ENCODE results near the gene TNKS2.
"Not testable (repeated sequence)": the region's sequence is repeated elsewhere in the genome, so short reads cannot be mapped to it uniquely, and the experiment has no call there.

The TNKS2 gene

GRCh38 chr10:91865562-91866081, 67.4 kb downstream of the TNKS2 start:
- DNase-seq (ENCODE audit: low read depth in 4 of 4, low spot score in 1 of 4) = no peak

- DNase-seq (ENCODE audit: low read depth in 4 of 4, low spot score in 1 of 4) = no peak
Measured at GRCh38 chr10:91875156-91875555, 76.9 kb downstream of the TNKS2 start.

- no peak for DNase-seq (ENCODE audit: low read depth in 4 of 4, low spot score in 1 of 4)
Measured at GRCh38 chr10:91875779-91876178, 77.6 kb downstream of the TNKS2 start.

- DNase-seq (ENCODE audit: low read depth in 4 of 4, low spot score in 1 of 4) = no peak
Measured at GRCh38 chr10:91879515-91880170, 81.4 kb downstream of the TNKS2 start.

GRCh38 chr10:91880310-91880709, 82.1 kb downstream of the TNKS2 start:
- no peak for DNase-seq (ENCODE audit: low read depth in 4 of 4, low spot score in 1 of 4)

GRCh38 chr10:91883549-91884444, 85.6 kb downstream of the TNKS2 start:
- no peak for DNase-seq (ENCODE audit: low read depth in 4 of 4, low spot score in 1 of 4)

GRCh38 chr10:91884536-91884935, 86.3 kb downstream of the TNKS2 start:
- DNase-seq (ENCODE audit: low read depth in 4 of 4, low spot score in 1 of 4) = no peak

- no peak for DNase-seq (ENCODE audit: low read depth in 4 of 4, low spot score in 1 of 4)
Measured at GRCh38 chr10:91885362-91886079, 87.3 kb downstream of the TNKS2 start.

- DNase-seq (ENCODE audit: low read depth in 4 of 4, low spot score in 1 of 4) = no peak
Measured at GRCh38 chr10:91886954-91887271, 88.7 kb downstream of the TNKS2 start.

- no peak for DNase-seq (ENCODE audit: low read depth in 4 of 4, low spot score in 1 of 4)
Measured at GRCh38 chr10:91887272-91888076, 89.2 kb downstream of the TNKS2 start.

GRCh38 chr10:91891125-91892001, 93.1 kb downstream of the TNKS2 start:
- no peak for DNase-seq (ENCODE audit: low read depth in 4 of 4, low spot score in 1 of 4)

GRCh38 chr10:91893051-91893450, 94.8 kb downstream of the TNKS2 start:
- no peak for DNase-seq (ENCODE audit: low read depth in 4 of 4, low spot score in 1 of 4)

- not testable (repeated sequence) for DNase-seq (ENCODE audit: low read depth in 4 of 4, low spot score in 1 of 4)
Measured at GRCh38 chr10:91894261-91894685, 96.0 kb downstream of the TNKS2 start.

GRCh38 chr10:91896212-91896756, 98.1 kb downstream of the TNKS2 start:
- DNase-seq (ENCODE audit: low read depth in 4 of 4, low spot score in 1 of 4) = no peak

- DNase-seq (ENCODE audit: low read depth in 4 of 4, low spot score in 1 of 4) = no peak
Measured at GRCh38 chr10:91897421-91897820, 99.2 kb downstream of the TNKS2 start.

GRCh38 chr10:91901784-91902677, 103.8 kb downstream of the TNKS2 start:
- DNase-seq (ENCODE audit: low read depth in 4 of 4, low spot score in 1 of 4) = peak in 3 of 4 experiments; percentile 33 to 55 (median 52)

GRCh38 chr10:91907033-91907594, 108.9 kb downstream of the TNKS2 start:
- no peak for DNase-seq (ENCODE audit: low read depth in 4 of 4, low spot score in 1 of 4)

- DNase-seq (ENCODE audit: low read depth in 4 of 4, low spot score in 1 of 4) = no peak
Measured at GRCh38 chr10:91907914-91908336, 109.7 kb downstream of the TNKS2 start.
